SK-N-SH (cell line): ENCODE data around the gene PRR16. TPM values are rescaled to one million over a fixed set of nuclear protein-coding genes. Genes with fewer than 3 reads are reported as not detected.
A peak's percentile ranks its signal among the peaks of the same experiment; 100 is the strongest.

Source experiments
- CTCF ChIA-PET: fragments of 300-600, 350-600 bp; formaldehyde crosslinking; extraction: SDS; loops from one replicate; lab custom pipeline; 2021; lab: Yijun Ruan, JAX
- POLR2A ChIA-PET: fragments of 350-600 bp; sonication (Branson Sonifier 250); formaldehyde crosslinking; extraction: SDS; loops from one replicate; lab custom pipeline; 2020; ENCODE audit warnings: antibody characterized with exemption, inconsistent platforms; lab: Yijun Ruan, JAX
- DNase-seq: peaks from one replicate; pipeline ENCODE4 v3.0.0; 2012
- H2AFZ ChIP-seq: fragments of 200-600 bp; sonication (generic); 2 replicates; pipeline ENCODE4 v1.8.1; 2016; ENCODE audit warnings: antibody characterized with exemption, mild to moderate bottlenecking, low read depth
- H3F3A ChIP-seq: fragments of 200-600 bp; sonication (generic); replicated peaks from 2 replicates; pipeline ENCODE3; 2016; ENCODE audit warnings: antibody characterized with exemption, mild to moderate bottlenecking; ENCODE audit not compliant: insufficient read depth
- H3K27ac ChIP-seq, 2 experiments: fragments of 200-500 bp in 1 of 2; fragments of 200-600 bp in 1 of 2; sonication (Bioruptor generic) in 1 of 2; sonication (generic), shearing (Covaris generic) in 1 of 2; 2 replicates each; pipeline versions ENCODE4 v1.5.1 to v1.6.1; 2014 to 2016; ENCODE audit warnings: low read depth in 2 of 2, inconsistent platforms in 1 of 2, low read length in 1 of 2, mild to moderate bottlenecking in 1 of 2, mixed read lengths in 1 of 2
- H3K27me3 ChIP-seq: fragments of 200-600 bp; sonication (generic), shearing (Covaris generic); 2 replicates; pipeline ENCODE4 v1.6.1; 2016; ENCODE audit warnings: mixed run types; ENCODE audit not compliant: insufficient read depth
- H3K36me3 ChIP-seq, 2 experiments: fragments of 200-500 bp in 1 of 2; fragments of 200-600 bp in 1 of 2; sonication (Bioruptor generic) in 1 of 2; sonication (generic) in 1 of 2; replicated peaks in 1 of 2; 2 replicates each; pipeline versions ENCODE3 to v1.5.1; 2014 to 2016; ENCODE audit warnings: low read length in 1 of 2, mild to moderate bottlenecking in 1 of 2; ENCODE audit not compliant: insufficient read depth in 2 of 2, control insufficient read depth in 1 of 2
- H3K4me1 ChIP-seq, 2 experiments: fragments of 200-500 bp in 1 of 2; fragments of 200-600 bp in 1 of 2; sonication (Bioruptor generic) in 1 of 2; sonication (generic), shearing (Covaris generic) in 1 of 2; 2 replicates each; pipeline versions ENCODE4 v1.5.1 to v1.6.1; 2014 to 2016; ENCODE audit warnings: low read depth in 1 of 2, low read length in 1 of 2, mixed run types in 1 of 2; ENCODE audit not compliant: insufficient read depth in 2 of 2, control insufficient read depth in 1 of 2
- H3K4me2 ChIP-seq: fragments of 200-600 bp; sonication (generic), shearing (Covaris generic); 2 replicates; pipeline ENCODE4 v1.6.1; 2017; ENCODE audit warnings: mixed run types
- H3K4me3 ChIP-seq, 2 experiments: fragments of 200-500 bp in 1 of 2; fragments of 200-600 bp in 1 of 2; sonication (Bioruptor generic) in 1 of 2; sonication (generic), shearing (Covaris generic) in 1 of 2; 2 replicates each; pipeline versions ENCODE4 v1.5.1 to v1.8.1; 2014 to 2016; ENCODE audit warnings: low read depth in 2 of 2, inconsistent platforms in 1 of 2, low read length in 1 of 2, mild to moderate bottlenecking in 1 of 2, mixed read lengths in 1 of 2, moderate library complexity in 1 of 2
- H3K79me2 ChIP-seq: fragments of 200-600 bp; sonication (generic); 2 replicates; pipeline ENCODE4 v1.8.1; 2017; ENCODE audit warnings: mild to moderate bottlenecking; ENCODE audit not compliant: insufficient read depth
- H3K9ac ChIP-seq: fragments of 200-600 bp; sonication (generic); 2 replicates; pipeline ENCODE4 v1.6.1; 2017; ENCODE audit warnings: mixed run types
- H3K9me2 ChIP-seq: fragments of 200-600 bp; sonication (generic); 2 replicates; pipeline ENCODE4 v1.6.1; 2017; ENCODE audit warnings: mixed run types
- H3K9me3 ChIP-seq: fragments of 200-600 bp; sonication (generic); 2 replicates; pipeline ENCODE4 v1.6.1; 2017; ENCODE audit warnings: mixed run types, mild to moderate bottlenecking, moderate library complexity
- H4K20me1 ChIP-seq: fragments of 200-600 bp; sonication (generic); 2 replicates; pipeline ENCODE4 v1.6.1; 2017; ENCODE audit warnings: mild to moderate bottlenecking, mixed run types; ENCODE audit not compliant: insufficient read depth
- ELF1 ChIP-seq: IDR thresholded peaks from 2 replicates; pipeline ENCODE4 v1.4.0; 2012
- EP300 ChIP-seq, 2 experiments: IDR thresholded peaks; 2 replicates each; pipeline versions ENCODE4 v1.4.0 to v1.6.1; 2012; ENCODE audit warnings: borderline replicate concordance in 1 of 2, low read depth in 1 of 2, low read length in 1 of 2
- FOXM1 ChIP-seq: IDR thresholded peaks from 2 replicates; pipeline ENCODE4 v1.4.0; 2012; ENCODE audit warnings: low read depth, mild to moderate bottlenecking
- GABPA ChIP-seq: IDR thresholded peaks from 2 replicates; pipeline ENCODE4 v1.4.0; 2012; ENCODE audit warnings: low read depth, mild to moderate bottlenecking
- GATA2 ChIP-seq: sonication (generic); formaldehyde crosslinking; IDR thresholded peaks from 2 replicates; pipeline ENCODE4 v1.5.0; 2020; ENCODE audit warnings: mild to moderate bottlenecking, missing genetic modification reagents
- JUND ChIP-seq: IDR thresholded peaks from 2 replicates; pipeline ENCODE4 v1.4.0; 2012
- NRF1 ChIP-seq: IDR thresholded peaks from 2 replicates; pipeline ENCODE4 v1.6.1; 2012; ENCODE audit warnings: low read depth, mild to moderate bottlenecking, low read length
- POLR2AphosphoS5 ChIP-seq: IDR thresholded peaks from 2 replicates; pipeline ENCODE4 v1.6.1; 2012; ENCODE audit warnings: low read depth, low read length
- RCOR1 ChIP-seq: fragments of 150-350 bp; IDR thresholded peaks from 2 replicates; pipeline ENCODE4 v1.6.1; 2017; ENCODE audit warnings: antibody characterized with exemption, low read length
- SIN3A ChIP-seq: IDR thresholded peaks from 2 replicates; pipeline ENCODE4 v1.6.1; 2012; ENCODE audit warnings: low read depth, mild to moderate bottlenecking, low read length, moderate library complexity, borderline replicate concordance
- WGBS: methylation state at CpG from one replicate; pipeline ENCODE4 v1.1.6; 2017; ENCODE audit warnings: low lambda C conversion rate; 5-methylcytosine and 5-hydroxymethylcytosine counted together
- polyA plus RNA-seq, 3 experiments: library from polyadenylated mRNA; depleted of rRNA; stranded (reverse); fragments of >200 nt; gene quantifications; 2 replicates each; pipeline ENCODE4 v1.2.3, GENCODE V29; 2012
- TF ChIP-seq, protein P1 (sequence below): IDR thresholded peaks from 2 replicates; pipeline ENCODE4 v1.4.0; 2012; ENCODE audit warnings: low read depth
- TF ChIP-seq, protein P2 (sequence below): fragments of 200-600 bp; sonication (generic); IDR thresholded peaks from 2 replicates; pipeline ENCODE4 v1.6.1; 2017; ENCODE audit warnings: antibody characterized with exemption, mild to moderate bottlenecking, moderate library complexity

PRR16 gene
- polyA plus RNA-seq, 1 of the 3 experiments (the other 2 are of a cell fraction) = 26.7 TPM

DNA sequence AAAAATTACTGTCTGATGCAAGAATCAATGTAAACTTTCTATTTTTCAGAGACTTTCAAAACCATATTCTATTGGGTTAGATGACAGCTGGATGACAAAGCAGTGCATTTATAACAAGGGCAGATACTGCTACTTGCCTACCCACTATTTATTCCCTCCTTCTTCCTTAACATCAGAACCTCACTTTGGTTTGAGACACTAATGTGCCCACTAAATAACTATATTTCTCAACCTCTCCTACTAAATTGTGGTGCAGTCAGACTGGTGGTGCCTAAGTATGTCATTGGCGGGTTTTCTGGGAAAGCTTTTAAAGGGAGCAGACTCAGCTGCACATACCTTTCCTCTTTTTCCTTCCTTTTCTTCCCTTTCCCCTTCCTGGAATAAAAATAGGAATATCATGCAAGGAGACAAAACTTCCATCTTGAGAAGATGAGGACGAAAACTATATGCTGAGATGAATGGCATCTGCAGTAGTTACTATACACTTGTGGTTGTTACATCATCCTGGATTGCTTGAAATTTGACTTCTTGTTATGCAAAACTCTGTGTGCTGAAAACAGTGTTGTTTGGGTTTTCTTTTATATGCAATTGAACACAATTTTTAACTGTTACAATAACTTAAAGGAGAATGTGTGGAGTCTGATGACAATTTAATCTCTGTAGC is 43.8 kb downstream of the PRR16 start (continued):
- TF ChIP-seq GATA2 (CRISPR knock-in tag) = no peak
- no peak for TF ChIP-seq JUND
- no peak for TF ChIP-seq GABPA
- TF ChIP-seq POLR2AphosphoS5 = no peak
- TF ChIP-seq, protein P1, sequence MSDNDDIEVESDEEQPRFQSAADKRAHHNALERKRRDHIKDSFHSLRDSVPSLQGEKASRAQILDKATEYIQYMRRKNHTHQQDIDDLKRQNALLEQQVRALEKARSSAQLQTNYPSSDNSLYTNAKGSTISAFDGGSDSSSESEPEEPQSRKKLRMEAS = no peak
- TF ChIP-seq FOXM1 = no peak
- no peak for TF ChIP-seq ELF1

DNA sequence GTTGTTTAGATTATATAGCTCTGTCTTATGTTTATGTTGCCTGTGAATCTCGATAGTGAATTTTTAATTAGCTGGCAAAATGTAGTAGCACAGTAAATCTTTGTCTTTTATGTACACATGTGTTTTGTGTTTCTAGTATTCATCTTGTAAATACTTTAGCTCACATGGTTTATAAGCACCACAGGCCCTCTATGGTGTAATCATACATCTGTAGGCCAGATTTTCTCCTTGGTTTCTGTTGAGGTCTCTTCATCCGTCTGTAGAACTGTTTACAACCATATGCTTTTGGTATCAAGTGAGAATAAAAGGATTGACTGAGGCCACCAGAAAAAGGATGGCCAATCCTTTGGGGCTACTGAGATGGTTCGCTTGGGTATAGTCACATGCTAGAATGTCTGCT is 45.0 kb downstream of the PRR16 start:
- ChIA-PET POLR2A (no interaction called here), CTCF (no interaction called here)
- no peak overlapping the region for H3K4me2 ChIP-seq
- 83% methylated on average over 3 of the region's 3 CpGs for WGBS
- H3K4me1 ChIP-seq = peaks cover 0 to 14% of the 10 kb centered on the region in 2 experiments; a peak in 2 of 4 replicates
- no peaks in the 10 kb centered on the region for H3F3A ChIP-seq
- H3K27ac ChIP-seq = no peak overlapping the region
- no peak for TF ChIP-seq NRF1
- TF ChIP-seq SIN3A = no peak
- TF ChIP-seq RCOR1 = peak; percentile 36; the same call in 1 of the 2 replicates
- H3K9ac ChIP-seq = no peak overlapping the region
- H3K9me2 ChIP-seq = no peaks in the 10 kb centered on the region
- H3K27me3 ChIP-seq = no peaks in the 10 kb centered on the region
- H3K4me3 ChIP-seq = no peak overlapping the region
- no peaks in the 10 kb centered on the region for H4K20me1 ChIP-seq
- H3K79me2 ChIP-seq = peaks cover 77% of the 10 kb centered on the region
- DNase-seq = no peak
- H3K36me3 ChIP-seq = peaks cover 0 to 4% of the 10 kb centered on the region in 2 experiments
- H3K9me3 ChIP-seq = no peaks in the 10 kb centered on the region
- no peak overlapping the region for H2AFZ ChIP-seq

DNA sequence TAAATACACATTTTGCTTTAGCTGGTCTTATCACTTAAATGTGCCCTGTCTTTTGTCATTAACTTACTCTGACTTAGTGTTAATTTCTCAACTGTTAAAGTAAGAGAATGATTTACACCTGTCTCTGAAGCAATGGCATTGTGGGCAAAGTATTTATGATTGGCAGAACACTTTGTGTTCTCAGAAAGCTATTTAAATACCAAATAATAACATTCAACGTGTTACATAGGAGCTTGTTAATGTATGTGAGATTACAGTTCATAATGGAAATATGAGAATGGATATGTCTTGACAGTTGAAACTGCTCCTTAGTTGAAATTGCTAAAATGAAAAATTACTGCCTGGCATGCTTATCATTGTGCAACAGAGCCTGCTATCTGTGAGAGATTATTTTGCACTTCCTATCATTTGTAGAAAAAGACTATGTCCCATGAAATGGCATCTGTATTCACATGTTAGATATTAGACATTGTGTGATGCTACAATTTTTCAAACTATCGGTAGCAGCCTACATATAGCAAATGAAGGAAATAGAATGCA is 46.1 kb downstream of the PRR16 start:
- ChIA-PET POLR2A (no interaction called here), CTCF (interaction anchor here (0.7 to 1.1 kb wide), 2 partner anchors 16 to 147 kb away, joined by 3 read pairs; no protein-coding TSS in a partner anchor)
- TF ChIP-seq, protein P2, sequence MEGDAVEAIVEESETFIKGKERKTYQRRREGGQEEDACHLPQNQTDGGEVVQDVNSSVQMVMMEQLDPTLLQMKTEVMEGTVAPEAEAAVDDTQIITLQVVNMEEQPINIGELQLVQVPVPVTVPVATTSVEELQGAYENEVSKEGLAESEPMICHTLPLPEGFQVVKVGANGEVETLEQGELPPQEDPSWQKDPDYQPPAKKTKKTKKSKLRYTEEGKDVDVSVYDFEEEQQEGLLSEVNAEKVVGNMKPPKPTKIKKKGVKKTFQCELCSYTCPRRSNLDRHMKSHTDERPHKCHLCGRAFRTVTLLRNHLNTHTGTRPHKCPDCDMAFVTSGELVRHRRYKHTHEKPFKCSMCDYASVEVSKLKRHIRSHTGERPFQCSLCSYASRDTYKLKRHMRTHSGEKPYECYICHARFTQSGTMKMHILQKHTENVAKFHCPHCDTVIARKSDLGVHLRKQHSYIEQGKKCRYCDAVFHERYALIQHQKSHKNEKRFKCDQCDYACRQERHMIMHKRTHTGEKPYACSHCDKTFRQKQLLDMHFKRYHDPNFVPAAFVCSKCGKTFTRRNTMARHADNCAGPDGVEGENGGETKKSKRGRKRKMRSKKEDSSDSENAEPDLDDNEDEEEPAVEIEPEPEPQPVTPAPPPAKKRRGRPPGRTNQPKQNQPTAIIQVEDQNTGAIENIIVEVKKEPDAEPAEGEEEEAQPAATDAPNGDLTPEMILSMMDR = no peak
- peak in 1 of 2 experiments; percentile 46; a peak in 1 of 4 replicates for TF ChIP-seq EP300 (IDR thresholded peaks at IDR 0.05; ENCODE audit: borderline replicate concordance in 1 of 2, low read depth in 1 of 2, low read length in 1 of 2)

More for the DNA sequence above, 46.1 kb downstream of the PRR16 start:
- 44% methylated on average over 2 of the region's 2 CpGs for WGBS
- Histone ChIP-seq H3K27me3 (no peaks in the 10 kb centered on the region), H3K36me3 (peaks cover 0 to 3% of the 10 kb centered on the region in 2 experiments), H3K4me1 (peaks cover 0 to 14% of the 10 kb centered on the region in 2 experiments; a peak in 2 of 4 replicates), H3K9me2 (no peaks in the 10 kb centered on the region), H3K4me2 (no peak overlapping the region), H3K27ac (peak overlapping the region in 1 of 2 experiments; percentile 65; a peak in 1 of 4 replicates), H3K9me3 (no peaks in the 10 kb centered on the region), H3F3A (no peaks in the 10 kb centered on the region), H4K20me1 (no peaks in the 10 kb centered on the region), H3K9ac (no peak overlapping the region), H2AFZ (no peak overlapping the region), H3K79me2 (peaks cover 75% of the 10 kb centered on the region), H3K4me3 (no peak overlapping the region)
- no peak for DNase-seq
